ENCODE measurements around the gene SORBS1.

- TF ChIP-seq EZH2 (optimal IDR thresholded peaks at IDR 0.05; ENCODE audit: low read depth, low read length) = no peak
- TF ChIP-seq, protein P1, sequence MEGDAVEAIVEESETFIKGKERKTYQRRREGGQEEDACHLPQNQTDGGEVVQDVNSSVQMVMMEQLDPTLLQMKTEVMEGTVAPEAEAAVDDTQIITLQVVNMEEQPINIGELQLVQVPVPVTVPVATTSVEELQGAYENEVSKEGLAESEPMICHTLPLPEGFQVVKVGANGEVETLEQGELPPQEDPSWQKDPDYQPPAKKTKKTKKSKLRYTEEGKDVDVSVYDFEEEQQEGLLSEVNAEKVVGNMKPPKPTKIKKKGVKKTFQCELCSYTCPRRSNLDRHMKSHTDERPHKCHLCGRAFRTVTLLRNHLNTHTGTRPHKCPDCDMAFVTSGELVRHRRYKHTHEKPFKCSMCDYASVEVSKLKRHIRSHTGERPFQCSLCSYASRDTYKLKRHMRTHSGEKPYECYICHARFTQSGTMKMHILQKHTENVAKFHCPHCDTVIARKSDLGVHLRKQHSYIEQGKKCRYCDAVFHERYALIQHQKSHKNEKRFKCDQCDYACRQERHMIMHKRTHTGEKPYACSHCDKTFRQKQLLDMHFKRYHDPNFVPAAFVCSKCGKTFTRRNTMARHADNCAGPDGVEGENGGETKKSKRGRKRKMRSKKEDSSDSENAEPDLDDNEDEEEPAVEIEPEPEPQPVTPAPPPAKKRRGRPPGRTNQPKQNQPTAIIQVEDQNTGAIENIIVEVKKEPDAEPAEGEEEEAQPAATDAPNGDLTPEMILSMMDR (IDR thresholded peaks at IDR 0.05; ENCODE audit: low read length) = peak; percentile 22; the same call in 1 of the 2 replicates
Observed at GRCh38 chr10:95289003-95289920, 271.9 kb downstream of the SORBS1 start.
